Hepatocyte (in vitro differentiated cells): ENCODE results near the gene ADSL.

Source experiments
- EZH2 ChIP-seq: fragments of 200-600 bp; sonication (generic); IDR thresholded peaks from 2 replicates; pipeline ENCODE4 v1.6.1; 2016; ENCODE audit warnings: antibody characterized with exemption, mild to moderate bottlenecking, borderline replicate concordance
- TF ChIP-seq, protein P1 (sequence below): fragments of 200-600 bp; sonication (generic); IDR thresholded peaks from 2 replicates; pipeline ENCODE4 v1.5.1; 2016; ENCODE audit warnings: antibody characterized with exemption, mild to moderate bottlenecking; ENCODE audit not compliant: poor library complexity

DNA sequence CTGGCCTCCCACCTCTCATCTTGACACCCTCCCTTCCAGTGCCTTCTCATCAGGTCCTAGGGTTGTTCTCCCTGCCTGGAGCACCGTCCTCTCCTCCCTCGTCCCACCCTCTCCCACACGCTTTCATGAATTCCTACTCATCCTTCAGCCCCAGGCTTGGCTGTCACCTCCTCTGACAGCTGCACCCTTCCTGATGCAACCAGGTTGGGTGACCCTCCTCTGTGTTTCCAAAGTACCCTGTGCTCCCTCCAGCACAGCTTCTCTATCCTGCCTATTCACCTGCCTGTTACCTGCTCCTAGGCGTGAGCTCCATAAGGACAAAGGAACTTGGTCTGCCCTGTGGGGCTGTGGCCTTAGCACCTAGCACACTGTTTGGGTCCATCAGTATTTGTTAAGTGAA is 82.5 kb downstream of the ADSL start:
- TF ChIP-seq, protein P1, sequence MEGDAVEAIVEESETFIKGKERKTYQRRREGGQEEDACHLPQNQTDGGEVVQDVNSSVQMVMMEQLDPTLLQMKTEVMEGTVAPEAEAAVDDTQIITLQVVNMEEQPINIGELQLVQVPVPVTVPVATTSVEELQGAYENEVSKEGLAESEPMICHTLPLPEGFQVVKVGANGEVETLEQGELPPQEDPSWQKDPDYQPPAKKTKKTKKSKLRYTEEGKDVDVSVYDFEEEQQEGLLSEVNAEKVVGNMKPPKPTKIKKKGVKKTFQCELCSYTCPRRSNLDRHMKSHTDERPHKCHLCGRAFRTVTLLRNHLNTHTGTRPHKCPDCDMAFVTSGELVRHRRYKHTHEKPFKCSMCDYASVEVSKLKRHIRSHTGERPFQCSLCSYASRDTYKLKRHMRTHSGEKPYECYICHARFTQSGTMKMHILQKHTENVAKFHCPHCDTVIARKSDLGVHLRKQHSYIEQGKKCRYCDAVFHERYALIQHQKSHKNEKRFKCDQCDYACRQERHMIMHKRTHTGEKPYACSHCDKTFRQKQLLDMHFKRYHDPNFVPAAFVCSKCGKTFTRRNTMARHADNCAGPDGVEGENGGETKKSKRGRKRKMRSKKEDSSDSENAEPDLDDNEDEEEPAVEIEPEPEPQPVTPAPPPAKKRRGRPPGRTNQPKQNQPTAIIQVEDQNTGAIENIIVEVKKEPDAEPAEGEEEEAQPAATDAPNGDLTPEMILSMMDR, result no peak
- no peak for TF ChIP-seq EZH2
